COLO668 (cell line): ENCODE measurements around the gene COL1A2.

Source experiments
- DNase-seq: peaks from one replicate; lab custom pipeline; 2025; ENCODE audit not compliant: unreplicated experiment; lab: John Stamatoyannopoulos, UW

The COL1A2 gene

DNA sequence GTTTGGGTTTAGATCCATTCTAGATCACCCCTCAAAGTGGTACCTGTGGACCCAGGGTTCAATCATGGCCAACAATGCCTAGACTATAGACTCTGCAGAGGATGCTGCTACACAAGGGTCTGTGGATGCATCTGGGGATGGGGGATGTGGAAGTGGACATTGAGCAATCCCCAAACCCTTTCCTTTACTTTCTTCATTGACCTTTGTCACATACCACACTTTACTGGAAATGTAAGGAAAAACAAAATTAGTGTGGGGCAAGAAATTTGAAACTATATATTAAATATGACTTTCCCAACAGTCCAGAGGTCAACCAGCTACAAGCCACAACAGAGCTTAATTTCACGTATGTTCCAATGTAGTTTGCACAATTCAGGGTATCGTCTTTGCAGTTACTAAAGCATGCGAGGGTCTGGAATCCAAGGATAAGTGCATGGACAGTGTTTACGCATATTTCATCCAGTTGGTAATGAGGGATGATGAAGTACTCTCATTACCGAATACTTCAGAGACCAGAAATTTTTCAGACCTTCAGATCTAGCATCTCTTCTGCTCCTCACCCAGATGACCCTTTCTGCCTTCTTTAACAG is 81.7 kb downstream of the COL1A2 start:
- DNase-seq, result no peak

GRCh38 chr7:94477878-94478277 is 83.2 kb downstream of the COL1A2 start:
- DNase-seq, result no peak

GRCh38 chr7:94478648-94479214 is 84.0 kb downstream of the COL1A2 start:
- no peak for DNase-seq
